GM12891 (cell line): ENCODE results near the gene IGF1R.

Source experiments
- POLR2A ChIP-seq: IDR thresholded peaks from 2 replicates; pipeline ENCODE4 v1.6.1; 2011; ENCODE audit warnings: low read depth, low read length, control low read depth
- POU2F2 ChIP-seq: IDR thresholded peaks from 2 replicates; pipeline ENCODE4 v1.6.1; 2011; ENCODE audit warnings: low read depth, mild to moderate bottlenecking, control low read depth, low read length, moderate library complexity
- TAF1 ChIP-seq: IDR thresholded peaks from 2 replicates; pipeline ENCODE4 v1.6.1; 2011; ENCODE audit warnings: low read depth, low read length, control low read depth

- TF ChIP-seq POLR2A (no peak), TAF1 (no peak), POU2F2 (no peak)
Measured at GRCh38 chr15:98969126-98969735, 320.9 kb downstream of the IGF1R start.
